Sigmoid colon (tissue), 4 donors: ENCODE data around the gene ATG7.

Experiments
- EP300 ChIP-seq, 4 donors: sonication (generic); formaldehyde crosslinking; IDR thresholded peaks; one replicate each; pipeline ENCODE4 v1.6.1; 2017; ENCODE audit warnings: antibody characterized with exemption in 4 of 4
- POLR2A ChIP-seq, 2 donors: fragments of 450-650 bp; IDR thresholded peaks; one replicate each; pipeline ENCODE4 v1.6.1; 2016; ENCODE audit warnings: antibody characterized with exemption in 2 of 2, mild to moderate bottlenecking in 2 of 2, moderate library complexity in 2 of 2
- POLR2AphosphoS5 ChIP-seq, 4 donors: sonication (generic); formaldehyde crosslinking; IDR thresholded peaks; one replicate each; pipeline ENCODE4 v1.6.1; 2017; ENCODE audit warnings: antibody characterized with exemption in 4 of 4
- TF ChIP-seq, protein P1 (sequence below), 4 experiments: fragments of 450-650 bp in 3 of 4; fragments of 200-600 bp in 1 of 4; IDR thresholded peaks; one replicate each; pipeline ENCODE4 v1.5.1; 2016 to 2019; ENCODE audit warnings: antibody characterized with exemption in 4 of 4, mild to moderate bottlenecking in 3 of 4, moderate library complexity in 2 of 4

GRCh38 chr3:11534793-11535101 lies 262.6 kb downstream of the ATG7 start:
- TF ChIP-seq EP300 (IDR thresholded peaks at IDR 0.05) (no peak), POLR2A (IDR thresholded peaks at IDR 0.05) (no peak), POLR2AphosphoS5 (IDR thresholded peaks at IDR 0.05) (no peak)
- TF ChIP-seq, protein P1, sequence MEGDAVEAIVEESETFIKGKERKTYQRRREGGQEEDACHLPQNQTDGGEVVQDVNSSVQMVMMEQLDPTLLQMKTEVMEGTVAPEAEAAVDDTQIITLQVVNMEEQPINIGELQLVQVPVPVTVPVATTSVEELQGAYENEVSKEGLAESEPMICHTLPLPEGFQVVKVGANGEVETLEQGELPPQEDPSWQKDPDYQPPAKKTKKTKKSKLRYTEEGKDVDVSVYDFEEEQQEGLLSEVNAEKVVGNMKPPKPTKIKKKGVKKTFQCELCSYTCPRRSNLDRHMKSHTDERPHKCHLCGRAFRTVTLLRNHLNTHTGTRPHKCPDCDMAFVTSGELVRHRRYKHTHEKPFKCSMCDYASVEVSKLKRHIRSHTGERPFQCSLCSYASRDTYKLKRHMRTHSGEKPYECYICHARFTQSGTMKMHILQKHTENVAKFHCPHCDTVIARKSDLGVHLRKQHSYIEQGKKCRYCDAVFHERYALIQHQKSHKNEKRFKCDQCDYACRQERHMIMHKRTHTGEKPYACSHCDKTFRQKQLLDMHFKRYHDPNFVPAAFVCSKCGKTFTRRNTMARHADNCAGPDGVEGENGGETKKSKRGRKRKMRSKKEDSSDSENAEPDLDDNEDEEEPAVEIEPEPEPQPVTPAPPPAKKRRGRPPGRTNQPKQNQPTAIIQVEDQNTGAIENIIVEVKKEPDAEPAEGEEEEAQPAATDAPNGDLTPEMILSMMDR (IDR thresholded peaks at IDR 0.05) = no peak
